ENCODE data around the gene SLCO3A1.

Gene SLCO3A1

DNA sequence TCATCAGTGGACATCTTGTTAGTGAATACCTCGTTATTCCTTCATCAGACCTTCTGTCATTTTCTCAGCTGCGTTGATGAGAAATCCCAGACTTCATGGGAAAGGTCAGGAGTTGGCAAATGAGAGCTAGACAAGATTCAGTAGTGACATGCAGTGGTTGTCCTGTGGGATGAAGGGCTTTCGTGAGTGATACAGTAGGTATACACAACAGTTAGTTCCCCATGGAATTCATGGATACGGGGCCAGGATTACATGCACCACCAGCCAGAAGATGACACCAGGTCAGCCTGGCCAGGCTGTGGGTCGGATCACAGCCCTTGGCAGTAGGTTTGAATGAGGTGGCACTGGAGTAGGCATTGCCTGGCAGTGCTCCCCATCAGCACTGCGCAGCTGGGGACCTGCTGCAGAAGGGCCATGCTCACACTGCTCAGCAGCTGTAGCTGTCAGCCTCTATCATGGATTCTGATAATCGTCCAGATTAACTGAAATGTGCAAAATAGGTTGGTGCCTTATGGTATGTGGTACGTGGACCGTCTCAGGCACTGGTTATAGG lies 150.1 kb downstream of the SLCO3A1 start:
- no peak for DNase-seq (ENCODE audit: low read depth in 2 of 2)

GRCh38 chr15:92005154-92005553 lies 151.6 kb downstream of the SLCO3A1 start:
- DNase-seq (ENCODE audit: low read depth in 2 of 2): no peak

DNA sequence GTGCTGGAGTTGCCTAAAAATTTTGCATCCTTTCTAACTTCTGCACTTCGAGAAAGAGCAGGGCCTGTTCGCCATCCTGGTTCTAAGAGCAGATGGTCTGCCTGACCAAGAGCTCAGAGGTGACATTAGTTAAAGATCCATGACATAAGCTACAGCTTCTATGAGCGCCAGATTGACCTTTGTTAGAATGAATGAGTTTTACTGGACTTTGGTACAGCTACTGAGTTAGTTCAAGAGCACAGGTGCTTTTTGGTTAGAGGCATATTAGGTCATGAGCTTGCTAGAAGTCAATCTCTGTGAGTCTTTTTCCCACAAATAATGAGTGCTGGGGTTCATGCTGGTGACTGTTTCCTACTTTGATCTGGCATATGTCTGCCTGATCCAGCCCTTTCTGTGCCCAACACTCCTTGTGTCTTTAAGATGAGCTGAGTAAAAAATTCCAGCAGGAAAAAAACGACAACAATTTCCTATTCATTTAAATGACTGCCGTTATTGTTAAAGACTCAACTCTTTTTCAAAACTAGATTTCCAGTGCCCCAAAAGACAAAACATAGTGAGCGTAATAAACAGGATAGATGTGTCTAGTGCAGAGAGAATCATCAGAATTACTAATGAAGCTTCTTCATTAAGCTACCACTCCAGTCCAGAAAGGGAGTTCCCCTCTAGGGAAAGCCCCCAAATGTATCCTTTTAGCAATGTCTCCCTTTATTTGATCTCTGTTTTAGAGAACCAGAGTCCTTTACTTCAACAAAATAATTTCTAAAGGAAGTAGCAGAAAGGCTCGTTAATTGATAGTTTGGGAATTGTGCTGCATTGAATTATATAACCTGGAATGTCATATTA lies 152.9 kb downstream of the SLCO3A1 start:
- DNase-seq (ENCODE audit: low read depth in 2 of 2): no peak

GRCh38 chr15:92009162-92009561 lies 155.7 kb downstream of the SLCO3A1 start:
- DNase-seq (ENCODE audit: low read depth in 2 of 2): no peak

DNA sequence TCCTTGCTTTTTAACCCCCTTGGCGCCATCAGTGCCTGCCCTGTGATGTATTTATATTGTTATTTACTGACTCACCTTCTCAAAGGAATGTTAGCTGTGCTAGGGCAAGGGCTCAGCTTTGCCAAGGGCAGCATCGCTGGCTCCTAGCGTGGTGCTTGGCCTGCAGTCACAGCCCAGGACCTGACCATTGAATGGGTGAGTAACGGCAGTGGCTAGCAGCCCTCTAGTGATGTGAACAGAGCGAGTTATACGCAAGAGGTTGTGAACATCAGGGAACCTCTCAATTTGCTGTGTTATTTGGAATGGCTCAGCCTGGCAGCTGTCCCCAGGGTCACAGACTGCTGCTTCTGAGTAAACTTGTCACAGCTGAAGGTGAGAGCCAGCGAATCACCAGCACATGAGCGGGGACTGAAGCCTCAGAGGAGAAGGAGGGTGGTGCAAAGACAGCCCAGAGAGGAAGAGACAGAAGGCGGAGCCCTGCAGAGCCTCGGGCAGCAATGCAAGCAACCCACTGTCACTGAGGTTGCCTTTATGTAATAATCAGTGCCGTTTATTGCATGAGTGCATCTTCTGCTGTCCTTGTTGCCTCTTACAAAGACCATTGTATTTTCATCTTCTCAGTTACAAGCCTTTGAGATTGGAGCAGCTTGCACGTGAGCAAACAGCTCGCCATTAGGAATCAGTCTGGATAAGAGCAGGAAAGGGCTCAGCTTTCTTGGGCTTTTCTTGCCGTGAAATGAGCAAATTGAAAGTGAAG lies 158.3 kb downstream of the SLCO3A1 start:
- no peak for DNase-seq (ENCODE audit: low read depth in 2 of 2)

- DNase-seq (ENCODE audit: low read depth in 2 of 2): no peak
Measured at GRCh38 chr15:92012368-92012629, 158.8 kb downstream of the SLCO3A1 start.

DNA sequence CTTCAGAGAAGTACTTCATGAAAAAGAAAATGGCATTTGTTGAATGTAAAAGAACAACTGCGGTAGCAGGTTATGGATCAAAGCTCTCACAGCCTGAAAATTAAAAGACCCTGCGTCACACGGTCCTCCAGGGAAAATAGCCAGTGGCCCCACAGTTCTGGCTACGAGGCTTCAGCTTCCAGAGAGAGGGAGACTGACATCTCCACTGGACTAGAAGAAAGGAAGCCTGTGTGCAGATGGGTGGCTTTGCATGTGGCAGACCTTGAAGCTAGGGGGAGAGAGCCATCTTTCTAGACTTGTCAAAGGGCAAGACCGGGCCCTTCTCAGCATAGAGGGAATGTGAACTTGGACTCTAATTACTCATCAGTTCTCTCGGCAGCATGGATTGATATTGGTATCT lies 159.4 kb downstream of the SLCO3A1 start:
- DNase-seq (ENCODE audit: low read depth in 2 of 2): no peak

- DNase-seq (ENCODE audit: low read depth in 2 of 2): no peak
Measured at GRCh38 chr15:92014281-92015030, 160.9 kb downstream of the SLCO3A1 start.

DNA sequence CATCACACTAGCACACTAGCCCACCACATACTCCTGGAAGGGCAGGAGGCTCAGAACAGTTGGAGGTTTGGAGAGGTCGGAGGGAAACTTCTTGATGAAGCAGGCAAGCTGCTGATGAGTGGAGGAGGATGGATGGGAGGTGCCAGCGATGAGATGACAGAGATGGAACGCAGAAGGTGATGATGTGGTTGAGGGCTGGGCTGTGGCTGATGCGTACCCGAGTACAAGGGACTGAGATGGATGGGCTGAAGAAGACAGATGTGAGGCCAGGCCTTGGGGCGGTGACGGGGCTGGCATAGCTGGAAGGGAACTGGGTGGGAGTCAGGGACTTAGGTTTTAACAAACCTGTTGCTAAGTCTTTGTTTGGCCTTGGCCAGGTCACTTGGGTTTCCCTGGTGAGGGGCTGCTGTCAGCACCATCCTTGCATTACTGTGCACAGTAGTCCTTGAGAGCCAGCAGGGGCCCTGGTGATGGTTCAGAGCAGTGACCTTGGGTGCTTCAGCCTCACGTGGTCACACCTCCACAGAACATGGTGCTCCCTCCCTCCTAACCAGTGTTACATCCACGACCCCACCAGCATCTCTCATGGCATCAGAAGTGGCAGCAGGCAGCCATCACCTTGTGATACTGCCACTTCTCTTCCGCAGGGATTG lies 164.5 kb downstream of the SLCO3A1 start:
- DNase-seq (ENCODE audit: low read depth in 2 of 2): no peak

GRCh38 chr15:92018535-92019239 lies 165.2 kb downstream of the SLCO3A1 start:
- no peak for DNase-seq (ENCODE audit: low read depth in 2 of 2)

DNA sequence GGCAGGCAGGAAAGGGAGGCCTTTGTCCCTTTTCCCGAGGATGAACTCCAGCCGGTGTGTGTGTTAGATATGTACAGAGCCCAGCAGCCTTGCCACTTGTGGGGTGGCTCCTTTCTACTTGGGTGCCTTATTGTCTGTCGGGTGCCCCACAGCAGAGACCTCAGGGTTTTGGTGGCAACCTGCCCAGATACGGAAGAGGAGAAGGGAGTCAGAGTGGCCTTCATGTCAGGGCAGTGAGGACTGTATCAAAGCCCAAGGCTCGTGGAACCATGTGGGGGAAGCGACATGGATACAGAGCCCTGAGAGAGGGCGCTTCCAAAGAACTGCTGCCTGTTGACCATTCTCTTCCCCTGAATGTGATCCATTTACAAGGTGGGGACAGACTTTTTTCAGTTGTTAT lies 166.2 kb downstream of the SLCO3A1 start:
- no peak for DNase-seq (ENCODE audit: low read depth in 2 of 2)

DNA sequence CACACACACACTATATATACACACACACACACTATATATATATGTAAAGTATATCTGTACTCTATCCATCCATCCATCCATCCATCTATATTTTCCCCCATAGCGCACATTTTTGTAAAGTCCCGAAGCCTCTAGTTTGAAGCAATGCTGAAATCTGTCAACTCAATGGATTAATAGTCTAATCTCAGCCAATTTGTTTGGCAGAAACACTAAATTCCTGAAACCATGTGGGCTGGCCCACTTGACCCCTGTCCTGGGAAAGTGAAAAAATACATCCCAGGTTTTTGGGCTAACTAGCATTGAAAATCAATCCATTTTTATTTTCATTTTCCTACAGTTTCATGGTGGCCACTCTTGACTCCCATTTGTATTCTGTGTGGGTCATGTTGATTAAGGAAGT lies 166.7 kb downstream of the SLCO3A1 start:
- DNase-seq (ENCODE audit: low read depth in 2 of 2): no peak

- no peak for DNase-seq (ENCODE audit: low read depth in 2 of 2)
Measured at GRCh38 chr15:92020804-92021203, 167.3 kb downstream of the SLCO3A1 start.

DNA sequence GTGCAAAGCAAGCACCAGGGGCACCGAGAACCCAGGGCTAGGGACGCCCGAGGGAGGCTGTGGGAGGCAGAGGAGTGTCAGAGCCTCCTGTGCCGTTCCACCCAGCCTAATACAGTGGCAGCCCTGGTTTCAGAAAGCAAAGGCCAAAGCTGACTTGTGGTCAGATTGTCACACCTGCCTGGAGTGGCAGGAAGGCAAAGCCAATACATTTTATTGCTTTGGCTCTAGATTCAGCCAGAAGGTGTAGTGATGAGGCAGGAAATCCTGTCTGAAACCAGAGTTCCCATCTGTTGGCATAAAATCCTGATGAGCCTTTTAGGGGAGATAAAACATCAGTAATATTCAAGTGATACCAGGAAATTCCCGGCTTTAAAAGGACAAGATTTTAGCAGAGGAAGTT lies 168.3 kb downstream of the SLCO3A1 start:
- no peak for DNase-seq (ENCODE audit: low read depth in 2 of 2)

GRCh38 chr15:92023965-92024364 lies 170.5 kb downstream of the SLCO3A1 start:
- DNase-seq (ENCODE audit: low read depth in 2 of 2): no peak

- no peak for DNase-seq (ENCODE audit: low read depth in 2 of 2)
Measured at GRCh38 chr15:92025706-92026270, 172.3 kb downstream of the SLCO3A1 start.

- no peak for DNase-seq (ENCODE audit: low read depth in 2 of 2)
Measured at GRCh38 chr15:92028389-92028724, 174.8 kb downstream of the SLCO3A1 start.

- DNase-seq (ENCODE audit: low read depth in 2 of 2): no peak
Measured at GRCh38 chr15:92029767-92030166, 176.3 kb downstream of the SLCO3A1 start.

DNA sequence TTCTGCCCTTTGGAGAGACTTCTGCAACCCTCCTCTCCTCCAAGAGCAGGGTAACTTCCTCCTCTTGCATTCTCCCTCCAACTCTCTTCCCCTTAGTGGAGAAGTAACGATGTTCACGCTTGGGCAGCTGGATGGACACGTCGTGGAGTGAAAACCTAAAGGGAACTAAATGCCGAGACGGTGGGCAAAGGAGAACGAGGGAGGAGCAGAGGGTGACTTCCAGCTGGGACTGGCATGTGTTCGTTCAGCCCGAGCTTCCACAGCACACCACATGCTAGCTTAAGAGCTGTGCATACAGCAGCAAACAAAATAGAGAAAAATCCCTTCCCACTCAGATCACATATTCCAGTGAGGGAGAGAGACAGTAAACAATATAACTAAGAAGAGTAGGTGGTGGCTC lies 179.8 kb downstream of the SLCO3A1 start:
- no peak for DNase-seq (ENCODE audit: low read depth in 2 of 2)

- no peak for DNase-seq (ENCODE audit: low read depth in 2 of 2)
Measured at GRCh38 chr15:92033723-92034122, 180.2 kb downstream of the SLCO3A1 start.

- DNase-seq (ENCODE audit: low read depth in 2 of 2): no peak
Measured at GRCh38 chr15:92034227-92034626, 180.7 kb downstream of the SLCO3A1 start.
